ENCODE data around the gene IFRD2. TPM values are rescaled to one million over a fixed set of nuclear protein-coding genes. Genes with fewer than 3 reads are reported as not detected.

IFRD2 gene
- total and polyA plus RNA-seq, 2 of the 13 experiments (the other 11 are each of a cell fraction or from before 2014, with no cell fraction given): 32.8 to 96.1 TPM

DNA sequence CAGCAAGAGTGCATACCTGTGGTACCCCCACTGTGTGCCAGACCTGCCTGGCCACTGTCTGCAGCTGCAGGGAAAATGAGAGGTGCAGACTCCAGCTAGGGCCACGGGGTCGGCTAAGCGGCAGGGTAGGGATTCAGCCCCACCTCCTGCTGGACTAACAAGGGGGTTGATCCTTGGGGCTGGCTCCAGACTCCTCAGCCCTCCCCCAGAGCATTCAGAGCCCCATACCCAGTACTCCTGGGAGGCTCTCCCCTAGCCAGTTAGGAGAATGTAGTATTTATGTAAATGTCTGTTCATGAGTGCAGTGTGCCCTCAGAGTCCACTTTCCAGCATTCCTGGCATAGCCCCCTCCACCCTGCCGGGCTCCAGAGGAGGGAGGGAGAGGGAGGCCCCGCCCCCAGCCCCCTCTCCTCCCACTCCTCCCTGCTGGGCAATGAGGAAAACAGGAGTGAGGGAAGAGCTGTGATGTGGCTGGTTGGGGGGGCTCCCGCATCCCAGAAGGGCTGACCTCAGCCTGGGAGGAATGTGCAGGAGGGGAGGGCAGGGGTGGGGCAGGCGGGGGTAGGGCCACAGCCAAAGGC is 27.8 kb downstream of the IFRD2 start (continued):
- TF ChIP-seq, protein P1, sequence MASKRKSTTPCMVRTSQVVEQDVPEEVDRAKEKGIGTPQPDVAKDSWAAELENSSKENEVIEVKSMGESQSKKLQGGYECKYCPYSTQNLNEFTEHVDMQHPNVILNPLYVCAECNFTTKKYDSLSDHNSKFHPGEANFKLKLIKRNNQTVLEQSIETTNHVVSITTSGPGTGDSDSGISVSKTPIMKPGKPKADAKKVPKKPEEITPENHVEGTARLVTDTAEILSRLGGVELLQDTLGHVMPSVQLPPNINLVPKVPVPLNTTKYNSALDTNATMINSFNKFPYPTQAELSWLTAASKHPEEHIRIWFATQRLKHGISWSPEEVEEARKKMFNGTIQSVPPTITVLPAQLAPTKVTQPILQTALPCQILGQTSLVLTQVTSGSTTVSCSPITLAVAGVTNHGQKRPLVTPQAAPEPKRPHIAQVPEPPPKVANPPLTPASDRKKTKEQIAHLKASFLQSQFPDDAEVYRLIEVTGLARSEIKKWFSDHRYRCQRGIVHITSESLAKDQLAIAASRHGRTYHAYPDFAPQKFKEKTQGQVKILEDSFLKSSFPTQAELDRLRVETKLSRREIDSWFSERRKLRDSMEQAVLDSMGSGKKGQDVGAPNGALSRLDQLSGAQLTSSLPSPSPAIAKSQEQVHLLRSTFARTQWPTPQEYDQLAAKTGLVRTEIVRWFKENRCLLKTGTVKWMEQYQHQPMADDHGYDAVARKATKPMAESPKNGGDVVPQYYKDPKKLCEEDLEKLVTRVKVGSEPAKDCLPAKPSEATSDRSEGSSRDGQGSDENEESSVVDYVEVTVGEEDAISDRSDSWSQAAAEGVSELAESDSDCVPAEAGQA (IDR thresholded peaks at IDR 0.05; ENCODE audit: low read depth): 0 out of 2 replicates have a peak, but pooled peaks have one; percentile 15
- TF ChIP-seq, protein P1 (CRISPR knock-in tag; IDR thresholded peaks at IDR 0.05; ENCODE audit: borderline replicate concordance): no peak
- TF ChIP-seq ZNF557 (CRISPR knock-in tag; IDR thresholded peaks at IDR 0.05): 0 out of 2 replicates have a peak, but pooled peaks have one; percentile 10
- TF ChIP-seq, protein P2, sequence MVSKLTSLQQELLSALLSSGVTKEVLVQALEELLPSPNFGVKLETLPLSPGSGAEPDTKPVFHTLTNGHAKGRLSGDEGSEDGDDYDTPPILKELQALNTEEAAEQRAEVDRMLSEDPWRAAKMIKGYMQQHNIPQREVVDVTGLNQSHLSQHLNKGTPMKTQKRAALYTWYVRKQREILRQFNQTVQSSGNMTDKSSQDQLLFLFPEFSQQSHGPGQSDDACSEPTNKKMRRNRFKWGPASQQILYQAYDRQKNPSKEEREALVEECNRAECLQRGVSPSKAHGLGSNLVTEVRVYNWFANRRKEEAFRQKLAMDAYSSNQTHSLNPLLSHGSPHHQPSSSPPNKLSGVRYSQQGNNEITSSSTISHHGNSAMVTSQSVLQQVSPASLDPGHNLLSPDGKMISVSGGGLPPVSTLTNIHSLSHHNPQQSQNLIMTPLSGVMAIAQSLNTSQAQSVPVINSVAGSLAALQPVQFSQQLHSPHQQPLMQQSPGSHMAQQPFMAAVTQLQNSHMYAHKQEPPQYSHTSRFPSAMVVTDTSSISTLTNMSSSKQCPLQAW (CRISPR knock-in tag; IDR thresholded peaks at IDR 0.05): peak; percentile 28; the same call in 1 of the 2 replicates
- no peak for TF ChIP-seq ISX (CRISPR knock-in tag; conservative IDR thresholded peaks at IDR 0.05)
- TF ChIP-seq PAF1 (CRISPR knock-in tag; IDR thresholded peaks at IDR 0.05): no peak
- TF ChIP-seq KLF12 (CRISPR knock-in tag; IDR thresholded peaks at IDR 0.05; ENCODE audit: borderline replicate concordance): 0 out of 2 replicates have a peak, but pooled peaks have one; percentile 50
- TF ChIP-seq, protein P3, sequence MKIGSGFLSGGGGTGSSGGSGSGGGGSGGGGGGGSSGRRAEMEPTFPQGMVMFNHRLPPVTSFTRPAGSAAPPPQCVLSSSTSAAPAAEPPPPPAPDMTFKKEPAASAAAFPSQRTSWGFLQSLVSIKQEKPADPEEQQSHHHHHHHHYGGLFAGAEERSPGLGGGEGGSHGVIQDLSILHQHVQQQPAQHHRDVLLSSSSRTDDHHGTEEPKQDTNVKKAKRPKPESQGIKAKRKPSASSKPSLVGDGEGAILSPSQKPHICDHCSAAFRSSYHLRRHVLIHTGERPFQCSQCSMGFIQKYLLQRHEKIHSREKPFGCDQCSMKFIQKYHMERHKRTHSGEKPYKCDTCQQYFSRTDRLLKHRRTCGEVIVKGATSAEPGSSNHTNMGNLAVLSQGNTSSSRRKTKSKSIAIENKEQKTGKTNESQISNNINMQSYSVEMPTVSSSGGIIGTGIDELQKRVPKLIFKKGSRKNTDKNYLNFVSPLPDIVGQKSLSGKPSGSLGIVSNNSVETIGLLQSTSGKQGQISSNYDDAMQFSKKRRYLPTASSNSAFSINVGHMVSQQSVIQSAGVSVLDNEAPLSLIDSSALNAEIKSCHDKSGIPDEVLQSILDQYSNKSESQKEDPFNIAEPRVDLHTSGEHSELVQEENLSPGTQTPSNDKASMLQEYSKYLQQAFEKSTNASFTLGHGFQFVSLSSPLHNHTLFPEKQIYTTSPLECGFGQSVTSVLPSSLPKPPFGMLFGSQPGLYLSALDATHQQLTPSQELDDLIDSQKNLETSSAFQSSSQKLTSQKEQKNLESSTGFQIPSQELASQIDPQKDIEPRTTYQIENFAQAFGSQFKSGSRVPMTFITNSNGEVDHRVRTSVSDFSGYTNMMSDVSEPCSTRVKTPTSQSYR (CRISPR knock-in tag; IDR thresholded peaks at IDR 0.05; ENCODE audit: borderline replicate concordance): no peak
- peak; percentile 49; the same call in 1 of the 2 replicates for TF ChIP-seq HDAC1 (CRISPR knock-in tag; IDR thresholded peaks at IDR 0.05)
- TF ChIP-seq NAIF1 (CRISPR knock-in tag; IDR thresholded peaks at IDR 0.05; ENCODE audit: borderline replicate concordance): no peak
- TF ChIP-seq, protein P4, sequence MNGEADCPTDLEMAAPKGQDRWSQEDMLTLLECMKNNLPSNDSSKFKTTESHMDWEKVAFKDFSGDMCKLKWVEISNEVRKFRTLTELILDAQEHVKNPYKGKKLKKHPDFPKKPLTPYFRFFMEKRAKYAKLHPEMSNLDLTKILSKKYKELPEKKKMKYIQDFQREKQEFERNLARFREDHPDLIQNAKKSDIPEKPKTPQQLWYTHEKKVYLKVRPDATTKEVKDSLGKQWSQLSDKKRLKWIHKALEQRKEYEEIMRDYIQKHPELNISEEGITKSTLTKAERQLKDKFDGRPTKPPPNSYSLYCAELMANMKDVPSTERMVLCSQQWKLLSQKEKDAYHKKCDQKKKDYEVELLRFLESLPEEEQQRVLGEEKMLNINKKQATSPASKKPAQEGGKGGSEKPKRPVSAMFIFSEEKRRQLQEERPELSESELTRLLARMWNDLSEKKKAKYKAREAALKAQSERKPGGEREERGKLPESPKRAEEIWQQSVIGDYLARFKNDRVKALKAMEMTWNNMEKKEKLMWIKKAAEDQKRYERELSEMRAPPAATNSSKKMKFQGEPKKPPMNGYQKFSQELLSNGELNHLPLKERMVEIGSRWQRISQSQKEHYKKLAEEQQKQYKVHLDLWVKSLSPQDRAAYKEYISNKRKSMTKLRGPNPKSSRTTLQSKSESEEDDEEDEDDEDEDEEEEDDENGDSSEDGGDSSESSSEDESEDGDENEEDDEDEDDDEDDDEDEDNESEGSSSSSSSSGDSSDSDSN (CRISPR knock-in tag; IDR thresholded peaks at IDR 0.05): no peak
- TF ChIP-seq, protein P5, sequence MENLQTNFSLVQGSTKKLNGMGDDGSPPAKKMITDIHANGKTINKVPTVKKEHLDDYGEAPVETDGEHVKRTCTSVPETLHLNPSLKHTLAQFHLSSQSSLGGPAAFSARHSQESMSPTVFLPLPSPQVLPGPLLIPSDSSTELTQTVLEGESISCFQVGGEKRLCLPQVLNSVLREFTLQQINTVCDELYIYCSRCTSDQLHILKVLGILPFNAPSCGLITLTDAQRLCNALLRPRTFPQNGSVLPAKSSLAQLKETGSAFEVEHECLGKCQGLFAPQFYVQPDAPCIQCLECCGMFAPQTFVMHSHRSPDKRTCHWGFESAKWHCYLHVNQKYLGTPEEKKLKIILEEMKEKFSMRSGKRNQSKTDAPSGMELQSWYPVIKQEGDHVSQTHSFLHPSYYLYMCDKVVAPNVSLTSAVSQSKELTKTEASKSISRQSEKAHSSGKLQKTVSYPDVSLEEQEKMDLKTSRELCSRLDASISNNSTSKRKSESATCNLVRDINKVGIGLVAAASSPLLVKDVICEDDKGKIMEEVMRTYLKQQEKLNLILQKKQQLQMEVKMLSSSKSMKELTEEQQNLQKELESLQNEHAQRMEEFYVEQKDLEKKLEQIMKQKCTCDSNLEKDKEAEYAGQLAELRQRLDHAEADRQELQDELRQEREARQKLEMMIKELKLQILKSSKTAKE (CRISPR knock-in tag; IDR thresholded peaks at IDR 0.05; ENCODE audit: borderline replicate concordance): peak; percentile 41; the same call in 1 of the 2 replicates

Measured in HepG2 (cell line).